Adipose tissue (tissue), 3 donors: Measurements from ENCODE around the gene BMAL1. TPM values are rescaled to one million over a fixed set of nuclear protein-coding genes. Genes with fewer than 3 reads are reported as not detected.
"Not testable (repeated sequence)": the region's sequence is repeated elsewhere in the genome, so short reads cannot be mapped to it uniquely, and the experiment has no call there.

Experiments used
- H3K27ac ChIP-seq: one replicate; pipeline ENCODE4 v1.5.1; 2013; ENCODE audit warnings: low read depth, low read length
- WGBS, 3 donors: extraction: QIAGEN DNeasy Blood & Tissue Kit; methylation state at CpG; one replicate each; pipeline ENCODE4 v1.1.7; 2013; 5-methylcytosine and 5-hydroxymethylcytosine counted together
- polyA plus RNA-seq, 3 donors: library from polyadenylated mRNA; stranded (reverse); fragments of 200-250 nt; gene quantifications; one replicate each; pipeline ENCODE4 v1.2.3, GENCODE V29; 2013
- donor health status: healthy with polysubstance abuse.
- donor health status: Bipolar disorder and iron deficiency.
- donor health status: healthy.

BMAL1 gene
- polyA plus RNA-seq, result 10 to 100 TPM in 2 of 3 donors, 1 to 10 TPM in 1; 9.7 to 26.0 (median 17.1) TPM

GRCh38 chr11:13277768-13278608, at the start of gene BMAL1:
TSS of gene BMAL1 (plus strand) at chr11:13277790. CDS start at chr11:13354309, 76,519 bp downstream.
- 0% methylated on average over 77 to 95 of the region's 95 CpGs for WGBS, 3 donors
- H3K27ac ChIP-seq, result peak within 1 kb of the TSS; percentile 59

- H3K27ac ChIP-seq, result no peak overlapping the region
- 84 to 92% (median 87%) methylated on average over 4 of the region's 4 CpGs for WGBS, 3 donors
Observed at GRCh38 chr11:13228572-13228971, 49.0 kb upstream of the BMAL1 start.

- H3K27ac ChIP-seq, result no peak overlapping the region
Observed at GRCh38 chr11:13229136-13229535, 48.5 kb upstream of the BMAL1 start.

GRCh38 chr11:13229711-13230318, 47.8 kb upstream of the BMAL1 start:
- WGBS, 3 donors, result 28 to 48% (median 45%) methylated on average over 2 of the region's 2 CpGs
- no peak overlapping the region for H3K27ac ChIP-seq

More at GRCh38 chr11:13229136-13229535, 48.5 kb upstream of the BMAL1 start:
- WGBS, 3 donors, result 43 to 61% (median 56%) methylated on average over 4 of the region's 4 CpGs

- 72 to 83% (median 81%) methylated on average over 1 of the region's 1 CpG for WGBS, 3 donors
- H3K27ac ChIP-seq, result no peak overlapping the region
Observed at GRCh38 chr11:13233173-13233745, 44.3 kb upstream of the BMAL1 start.

GRCh38 chr11:13235895-13236294, 41.7 kb upstream of the BMAL1 start:
- no peak overlapping the region for H3K27ac ChIP-seq
- WGBS, 3 donors, result 60 to 94% (median 87%) methylated on average over 3 of the region's 3 CpGs

- H3K27ac ChIP-seq, result no peak overlapping the region
- WGBS, 3 donors, result 72 to 100% (median 74%) methylated on average over 2 of the region's 2 CpGs
Observed at GRCh38 chr11:13236626-13237025, 41.0 kb upstream of the BMAL1 start.

GRCh38 chr11:13237761-13238160, 39.8 kb upstream of the BMAL1 start:
- 69 to 74% (median 71%) methylated on average over 7 of the region's 7 CpGs for WGBS, 3 donors
- H3K27ac ChIP-seq, result no peak overlapping the region

GRCh38 chr11:13238879-13239514, 38.6 kb upstream of the BMAL1 start:
- no peak overlapping the region for H3K27ac ChIP-seq
- WGBS, 3 donors, result 49 to 60% (median 57%) methylated on average over 4 of the region's 4 CpGs

- WGBS, 3 donors, result 89 to 93% (median 90%) methylated on average over 3 of the region's 3 CpGs
- H3K27ac ChIP-seq, result no peak overlapping the region
Observed at GRCh38 chr11:13242564-13242963, 35.0 kb upstream of the BMAL1 start.

GRCh38 chr11:13247606-13248296, 29.8 kb upstream of the BMAL1 start:
- WGBS, 3 donors, result 65 to 72% (median 68%) methylated on average over 5 of the region's 5 CpGs
- H3K27ac ChIP-seq, result no peak overlapping the region

- 82 to 95% (median 92%) methylated on average over 2 of the region's 2 CpGs for WGBS, 3 donors
- no peak overlapping the region for H3K27ac ChIP-seq
Observed at GRCh38 chr11:13249177-13249576, 28.4 kb upstream of the BMAL1 start.

- WGBS, 3 donors, result 46 to 55% (median 51%) methylated on average over 2 of the region's 2 CpGs
- no peak overlapping the region for H3K27ac ChIP-seq
Observed at GRCh38 chr11:13249992-13250391, 27.6 kb upstream of the BMAL1 start.

- 88 to 95% (median 90%) methylated on average over 2 of the region's 2 CpGs for WGBS, 3 donors
- no peak overlapping the region for H3K27ac ChIP-seq
Observed at GRCh38 chr11:13251966-13252365, 25.6 kb upstream of the BMAL1 start.

GRCh38 chr11:13252438-13252837, 25.2 kb upstream of the BMAL1 start:
- H3K27ac ChIP-seq, result no peak overlapping the region
- 83 to 88% (median 86%) methylated on average over 4 of the region's 4 CpGs for WGBS, 3 donors

- H3K27ac ChIP-seq, result no peak overlapping the region
- WGBS, 3 donors, result 60 to 76% (median 69%) methylated on average over 3 of the region's 3 CpGs
Observed at GRCh38 chr11:13256216-13256615, 21.4 kb upstream of the BMAL1 start.

- WGBS, 3 donors, result 86 to 94% (median 92%) methylated on average over 9 of the region's 9 CpGs
- not testable (repeated sequence) for H3K27ac ChIP-seq
Observed at GRCh38 chr11:13258061-13258460, 19.5 kb upstream of the BMAL1 start.

- no peak overlapping the region for H3K27ac ChIP-seq
- WGBS, 3 donors, result 24 to 50% (median 32%) methylated on average over 1 of the region's 1 CpG
Observed at GRCh38 chr11:13258855-13259254, 18.7 kb upstream of the BMAL1 start.
